Right lobe of liver (tissue), 4 donors: Measurements from ENCODE around the gene ZDHHC3.

Source experiments
- POLR2A ChIP-seq: fragments of 450-650 bp; IDR thresholded peaks from one replicate; pipeline ENCODE4 v1.6.1; 2017; ENCODE audit warnings: antibody characterized with exemption, mild to moderate bottlenecking
- TF ChIP-seq, protein P1 (sequence below), 4 donors: fragments of 200-600 bp in 3 of 4; fragments of 450-650 bp in 1 of 4; IDR thresholded peaks; one replicate each; pipeline versions ENCODE4 v1.5.1 to v1.8.0; 2016 to 2022; ENCODE audit warnings: antibody characterized with exemption in 4 of 4, mild to moderate bottlenecking in 2 of 4
- donor health status: DM: no; HTN: no; CAD: no.
- donor health status: DM: no; HTN: no; CAD: no.
- donor health status: DM: no; HTN: yes; CAD: no.

DNA sequence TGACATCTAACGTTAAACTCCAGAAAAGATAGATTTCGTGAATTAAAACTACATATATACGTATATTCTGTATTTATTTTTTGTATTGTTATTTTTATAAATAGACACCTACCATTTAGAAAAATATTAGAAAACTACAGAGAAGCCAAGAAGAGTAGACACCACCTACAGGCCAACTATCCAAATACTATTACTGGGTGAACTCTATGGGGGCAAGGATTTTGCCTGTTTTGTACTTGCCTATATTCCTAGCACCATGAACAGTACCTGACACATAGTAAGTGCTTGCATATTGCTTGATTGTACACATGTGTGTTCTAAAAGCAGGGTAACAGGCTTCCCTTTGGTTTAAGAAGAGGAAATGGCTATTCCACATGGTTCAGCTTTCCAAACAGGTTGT lies 25.8 kb upstream of the ZDHHC3 start:
- no peak for TF ChIP-seq POLR2A
- TF ChIP-seq, protein P1, sequence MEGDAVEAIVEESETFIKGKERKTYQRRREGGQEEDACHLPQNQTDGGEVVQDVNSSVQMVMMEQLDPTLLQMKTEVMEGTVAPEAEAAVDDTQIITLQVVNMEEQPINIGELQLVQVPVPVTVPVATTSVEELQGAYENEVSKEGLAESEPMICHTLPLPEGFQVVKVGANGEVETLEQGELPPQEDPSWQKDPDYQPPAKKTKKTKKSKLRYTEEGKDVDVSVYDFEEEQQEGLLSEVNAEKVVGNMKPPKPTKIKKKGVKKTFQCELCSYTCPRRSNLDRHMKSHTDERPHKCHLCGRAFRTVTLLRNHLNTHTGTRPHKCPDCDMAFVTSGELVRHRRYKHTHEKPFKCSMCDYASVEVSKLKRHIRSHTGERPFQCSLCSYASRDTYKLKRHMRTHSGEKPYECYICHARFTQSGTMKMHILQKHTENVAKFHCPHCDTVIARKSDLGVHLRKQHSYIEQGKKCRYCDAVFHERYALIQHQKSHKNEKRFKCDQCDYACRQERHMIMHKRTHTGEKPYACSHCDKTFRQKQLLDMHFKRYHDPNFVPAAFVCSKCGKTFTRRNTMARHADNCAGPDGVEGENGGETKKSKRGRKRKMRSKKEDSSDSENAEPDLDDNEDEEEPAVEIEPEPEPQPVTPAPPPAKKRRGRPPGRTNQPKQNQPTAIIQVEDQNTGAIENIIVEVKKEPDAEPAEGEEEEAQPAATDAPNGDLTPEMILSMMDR (IDR thresholded peaks at IDR 0.05): no peak
